WTC11 (cell line): ENCODE results near the gene TRMT6.

ENCODE experiments used
- AFF4 ChIP-seq: sonication (generic); formaldehyde crosslinking; IDR thresholded peaks from 2 replicates; pipeline ENCODE4 v1.8.1; 2023; ENCODE audit warnings: mild to moderate bottlenecking, missing genetic modification reagents, borderline replicate concordance
- ARID4B ChIP-seq: sonication (generic); formaldehyde crosslinking; IDR thresholded peaks from 2 replicates; pipeline ENCODE4 v1.8.0; 2023; ENCODE audit warnings: missing genetic modification reagents, mild to moderate bottlenecking, borderline replicate concordance
- ATF3 ChIP-seq: sonication (generic); formaldehyde crosslinking; conservative IDR thresholded peaks from 2 replicates; pipeline ENCODE4 v1.8.1; 2022; ENCODE audit warnings: mild to moderate bottlenecking, missing genetic modification reagents
- CREB1 ChIP-seq: sonication (generic); formaldehyde crosslinking; IDR thresholded peaks from 2 replicates; pipeline ENCODE4 v1.8.0; 2023; ENCODE audit warnings: mild to moderate bottlenecking, missing genetic modification reagents
- CTCF ChIP-seq: fragments of 200-600 bp; IDR thresholded peaks from 2 replicates; pipeline ENCODE4 v1.8.0; 2022; ENCODE audit warnings: antibody characterized with exemption
- HMGXB4 ChIP-seq: sonication (generic); formaldehyde crosslinking; IDR thresholded peaks from 2 replicates; pipeline ENCODE4 v1.8.1; 2023; ENCODE audit warnings: mild to moderate bottlenecking, moderate library complexity, missing genetic modification reagents
- JUN ChIP-seq: sonication (generic); formaldehyde crosslinking; IDR thresholded peaks from 2 replicates; pipeline ENCODE4 v1.8.0; 2023; ENCODE audit warnings: mild to moderate bottlenecking, missing genetic modification reagents
- NR1H2 ChIP-seq: sonication (generic); formaldehyde crosslinking; IDR thresholded peaks from 2 replicates; pipeline ENCODE4 v1.9.0; 2021; ENCODE audit warnings: mild to moderate bottlenecking, moderate library complexity, missing genetic modification reagents

- TF ChIP-seq HMGXB4 (CRISPR knock-in tag) (no peak), CTCF (no peak), AFF4 (CRISPR knock-in tag) (no peak), CREB1 (CRISPR knock-in tag) (no peak), ATF3 (CRISPR knock-in tag) (no peak), JUN (CRISPR knock-in tag) (no peak), ARID4B (CRISPR knock-in tag) (no peak), NR1H2 (CRISPR knock-in tag) (no peak)
Measured at GRCh38 chr20:5973172-5973571, 22.8 kb upstream of the TRMT6 start.
